Measurements from ENCODE around the gene AHSA1. TPM values are rescaled to one million over a fixed set of nuclear protein-coding genes. Genes with fewer than 3 reads are reported as not detected.
A peak's percentile ranks its signal among the peaks of the same experiment; 100 is the strongest.

Gene AHSA1
- total RNA-seq, 1 experiment from 2014 or later = 190 TPM

DNA sequence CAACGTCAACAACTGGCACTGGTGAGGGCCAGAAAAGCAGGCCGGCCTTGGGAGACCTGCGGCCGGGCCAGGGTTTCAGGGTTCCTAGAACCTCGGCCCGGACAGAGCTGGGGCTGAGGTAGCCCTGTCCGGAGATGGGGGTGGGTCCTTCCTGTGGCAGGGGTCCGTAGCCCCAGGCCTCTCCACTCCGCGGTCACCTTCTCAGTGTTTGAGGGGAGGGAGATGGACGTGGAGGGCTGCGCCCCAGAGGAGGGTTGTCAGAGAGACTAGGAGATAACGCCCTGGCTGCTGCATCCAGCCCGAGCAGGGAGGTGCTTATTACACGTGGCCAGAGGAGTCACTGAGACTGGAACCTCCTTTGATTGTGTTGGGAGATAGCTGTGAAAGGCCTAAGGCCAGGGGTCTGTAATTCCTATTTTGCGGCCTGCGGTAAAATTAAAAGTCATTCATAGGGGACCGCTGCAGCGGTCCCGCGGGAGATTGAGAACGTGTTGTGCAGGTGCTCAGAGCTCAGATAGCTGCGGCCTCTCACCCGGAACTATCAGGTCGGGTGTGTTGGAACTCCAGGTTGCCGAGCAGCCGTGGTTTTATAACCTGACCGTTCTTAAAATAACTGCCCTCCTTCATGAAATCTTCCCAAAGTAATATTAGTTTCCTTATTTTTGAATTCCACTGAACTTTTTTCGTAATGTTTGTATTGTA, 507 bp downstream of the AHSA1 start:
- no peak overlapping the region for H2BK15ac ChIP-seq (ENCODE audit: low read depth, low read length)
- H3K23ac ChIP-seq (ENCODE audit: insufficient read length, low read depth, low read length) = no peak overlapping the region
- no peak overlapping the region for H2AFZ ChIP-seq (ENCODE audit: low read length)
- H3K56ac ChIP-seq (ENCODE audit: insufficient read length, low read depth, low read length) = no peak overlapping the region
- no peak overlapping the region for H2BK5ac ChIP-seq (ENCODE audit: insufficient read length, low read length)
- Mint-ChIP-seq H3K36me3 (ENCODE audit: insufficient read depth in 1 of 3, low read depth in 3 of 3) (peaks cover 32 to 42% (median 39%) of the 10 kb centered on the region in 3 experiments), H3K9me3 (no peaks in the 10 kb centered on the region), H3K27me3 (ENCODE audit: low read depth) (no peaks in the 10 kb centered on the region), H3K27ac (peak overlapping the region; percentile 100; a peak in 6 of 7 replicates), H3K4me3 (peak overlapping the region; percentile 100), H3K4me1 (peaks cover 20 to 22% of the 10 kb centered on the region in 2 experiments)
- H3T11ph ChIP-seq (ENCODE audit: low read length) = no peak overlapping the region
- H3K18ac ChIP-seq (ENCODE audit: insufficient read length, low read depth, low read length) = no peak overlapping the region
- no peak overlapping the region for H4K91ac ChIP-seq (ENCODE audit: insufficient read length, low read depth, low read length)
- no peaks in the 10 kb centered on the region for H4K20me1 ChIP-seq (ENCODE audit: control insufficient read depth, insufficient read depth, insufficient read length)
- no peak overlapping the region for H2BK120ac ChIP-seq (ENCODE audit: low read depth, low read length, poor library complexity, severe bottlenecking)
- H2AK5ac ChIP-seq (ENCODE audit: insufficient read length, low read length) = no peak overlapping the region
- DNase-seq = peak; percentile 45
- H4K5ac ChIP-seq (ENCODE audit: insufficient read length, low read depth, low read length) = no peak overlapping the region
- no peak overlapping the region for H4K8ac ChIP-seq (replicated peaks; ENCODE audit: insufficient read length, low read depth, low read length)
- no peak overlapping the region for H3K14ac ChIP-seq (ENCODE audit: insufficient read depth, low read length)
- WGBS (ENCODE audit: extremely low coverage, insufficient read length, low lambda C conversion rate) = no CpG with 5 or more reads among the region's 29 CpGs
- TF ChIP-seq CTCF (conservative IDR thresholded peaks at IDR 0.05) = no peak
- no peaks in the 10 kb centered on the region; the same call in 1 of the 2 replicates for H3K4me1 ChIP-seq (ENCODE audit: insufficient read depth, low read length)
- H3K23me2 ChIP-seq (ENCODE audit: insufficient read length, low read depth, low read length, poor library complexity, severe bottlenecking) = peaks cover 4% of the 10 kb centered on the region
- H2BK20ac ChIP-seq (ENCODE audit: low read depth, low read length, poor library complexity, severe bottlenecking) = no peak overlapping the region
- peak overlapping the region; percentile 89 for H3K4me2 ChIP-seq (ENCODE audit: insufficient read depth, insufficient read length, low read length)
- H3K79me1 ChIP-seq (ENCODE audit: insufficient read depth, low read depth, low read length, poor library complexity, severe bottlenecking) = peaks cover 7% of the 10 kb centered on the region
- H3K9ac ChIP-seq (ENCODE audit: extremely low read depth, insufficient read length, low read length) = peak overlapping the region; percentile 85
- H3K79me2 ChIP-seq (ENCODE audit: insufficient read depth, low read length) = peaks cover 13% of the 10 kb centered on the region; the same call in 1 of the 2 replicates
- H3K9me3 ChIP-seq (ENCODE audit: control insufficient read depth, low read depth, low read length) = no peaks in the 10 kb centered on the region
- H3K27ac ChIP-seq (ENCODE audit: insufficient read length, low read depth, low read length) = no peak overlapping the region
- no peak overlapping the region for H3K4ac ChIP-seq (ENCODE audit: low read depth, low read length)
- no peak overlapping the region for H2BK12ac ChIP-seq (ENCODE audit: insufficient read length, low read depth, low read length)
- H3K27me3 ChIP-seq (ENCODE audit: insufficient read depth, low read length) = no peaks in the 10 kb centered on the region
